GM21529 (cell line): ENCODE data around the gene NR2F1-AS1.

ENCODE experiments used
- ATAC-seq: cut with Tn5 transposase; IDR thresholded peaks from one replicate; pipeline ENCODE4 v1.9.1; 2021; ENCODE audit not compliant: unreplicated experiment

The NR2F1-AS1 gene

GRCh38 chr5:93578813-93579691, 2.0 kb downstream of the NR2F1-AS1 start:
- no peak for ATAC-seq

DNA sequence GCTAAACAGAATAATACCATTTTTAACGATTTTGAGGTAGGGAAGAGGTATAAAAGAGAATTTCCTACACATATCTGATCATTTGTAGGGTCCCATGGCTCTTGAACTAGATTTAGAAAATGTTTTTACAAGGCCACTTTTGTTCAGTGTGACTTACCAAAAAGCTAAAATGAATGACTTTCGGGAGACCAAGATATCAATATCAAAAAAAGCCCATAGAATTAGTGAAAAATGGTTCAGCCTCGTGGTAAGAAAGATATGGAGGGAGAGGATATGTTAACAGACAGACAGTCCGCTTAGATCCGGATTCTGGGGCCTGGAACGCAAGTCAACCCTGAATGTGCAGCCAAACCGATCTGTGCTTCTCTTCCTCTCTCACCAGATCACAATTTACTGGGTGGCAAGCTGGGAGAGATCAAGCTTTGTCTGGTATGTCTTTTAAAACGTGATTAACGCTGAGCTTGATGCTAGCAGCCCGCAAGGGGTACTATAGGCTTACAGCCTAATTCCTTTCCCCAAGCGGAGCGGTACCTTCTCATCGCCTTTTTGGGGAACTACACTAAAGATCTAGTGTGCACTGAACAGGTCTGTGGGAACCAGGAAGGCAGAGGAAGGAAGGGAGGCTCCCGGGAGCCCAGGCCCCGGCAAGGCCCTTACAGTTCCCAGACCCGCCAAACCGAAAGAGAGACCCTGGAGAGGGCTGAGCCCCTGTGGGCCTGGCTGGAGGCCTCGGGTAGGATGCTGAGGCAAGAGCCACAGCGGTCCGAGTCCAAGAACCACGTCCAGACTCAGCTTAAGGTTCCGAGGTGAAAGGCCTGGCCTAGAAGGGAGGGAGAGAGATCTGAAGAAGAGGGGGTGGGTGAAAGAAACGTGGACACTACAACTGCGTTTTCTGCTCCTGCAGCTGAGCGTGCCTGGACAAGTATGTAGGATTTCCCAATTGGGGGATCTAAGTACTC, 2.9 kb downstream of the NR2F1-AS1 start:
- no peak for ATAC-seq

DNA sequence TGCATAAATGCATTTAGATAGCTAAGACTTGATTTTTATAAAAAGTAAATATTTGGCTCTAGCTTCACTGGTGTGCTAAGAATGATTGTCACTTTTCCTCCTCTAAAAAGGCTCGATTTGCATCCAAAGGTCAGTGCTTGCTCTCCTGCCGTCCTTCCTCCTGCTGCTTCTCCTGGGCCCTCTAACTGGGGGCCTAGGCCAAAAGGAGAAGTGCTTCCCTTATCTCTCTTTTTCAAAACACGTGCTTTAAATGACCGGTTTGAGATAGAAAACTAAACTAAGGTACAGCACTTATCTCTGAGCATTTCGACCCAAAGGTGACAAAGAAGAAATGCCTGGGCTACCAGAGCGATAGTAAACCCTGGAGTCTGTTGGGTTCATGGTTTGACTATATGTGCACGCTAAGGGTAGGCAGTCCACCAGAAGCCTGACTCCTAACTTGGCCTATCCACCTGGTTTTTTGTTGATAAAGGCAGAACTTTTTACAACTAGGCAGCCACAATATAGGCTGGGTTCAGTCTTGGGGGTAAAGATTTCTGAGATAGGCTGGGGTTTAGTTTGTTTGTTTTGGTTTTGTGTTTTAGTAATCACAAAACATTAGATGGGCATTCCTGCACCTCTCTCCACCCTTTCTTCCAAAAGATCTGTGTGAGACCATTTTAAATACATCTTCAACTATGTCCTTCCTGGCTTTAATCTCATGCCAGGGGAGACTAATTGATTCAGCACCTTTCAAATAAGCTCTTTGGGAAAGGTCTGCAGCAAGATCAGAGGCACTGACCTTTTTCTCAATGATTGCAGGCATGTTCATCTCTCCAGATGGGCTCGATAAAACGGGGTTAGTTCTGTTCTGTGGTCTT, 3.8 kb downstream of the NR2F1-AS1 start:
- ATAC-seq = no peak

GRCh38 chr5:93575461-93576414, 5.3 kb downstream of the NR2F1-AS1 start:
- no peak for ATAC-seq

- no peak for ATAC-seq
Observed at GRCh38 chr5:93574491-93575305, 6.3 kb downstream of the NR2F1-AS1 start.

DNA sequence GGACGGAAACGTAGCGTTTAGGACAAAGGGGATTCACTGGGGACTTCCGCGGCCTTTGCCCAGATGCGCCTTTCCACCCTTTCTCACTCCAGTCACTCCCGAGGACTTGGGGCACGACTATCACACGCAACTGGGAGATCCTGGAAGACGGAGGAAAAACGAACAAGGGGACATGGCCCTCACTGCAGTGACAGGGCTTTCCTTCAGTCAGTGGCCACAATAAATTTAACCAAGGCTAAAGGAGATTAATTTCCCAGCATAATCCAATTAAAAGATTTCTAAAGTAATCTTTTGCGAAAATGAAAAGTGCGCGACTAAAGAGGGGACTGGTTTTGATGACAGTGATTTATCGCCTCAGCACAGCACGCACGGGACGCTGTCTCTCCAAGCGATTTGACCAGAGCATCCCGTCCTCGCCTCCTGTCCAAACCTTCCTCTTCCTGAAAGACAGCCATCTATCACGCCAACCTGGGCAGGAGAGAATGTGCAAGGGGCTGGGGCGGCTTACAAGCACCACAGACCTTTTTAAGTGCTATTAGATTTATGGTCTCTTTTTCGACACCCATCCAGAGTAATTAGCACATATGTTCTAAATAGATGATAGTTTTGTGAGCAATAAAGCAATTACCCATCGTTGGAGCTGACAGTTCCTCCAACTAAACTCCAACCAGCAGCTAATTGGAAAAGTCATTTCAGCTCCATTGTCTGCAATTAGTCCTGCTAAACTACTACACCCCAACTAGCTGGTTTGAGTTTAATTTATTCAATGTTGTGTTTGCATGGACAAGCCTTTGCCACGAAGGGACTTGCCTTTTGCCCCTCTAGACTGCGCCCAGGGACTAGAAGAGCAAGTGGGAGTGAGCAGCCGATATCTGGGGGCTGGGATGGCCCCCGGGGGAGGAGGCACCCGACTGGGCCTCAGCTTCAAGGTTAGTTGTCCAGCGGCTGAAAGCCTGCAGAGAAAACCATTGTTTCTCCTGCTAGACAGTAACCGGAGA, 7.4 kb downstream of the NR2F1-AS1 start:
- ATAC-seq = no peak

- no peak for ATAC-seq
Observed at GRCh38 chr5:93572608-93573353, 8.2 kb downstream of the NR2F1-AS1 start.

GRCh38 chr5:93572101-93572607, 8.9 kb downstream of the NR2F1-AS1 start:
- ATAC-seq = no peak

- ATAC-seq = no peak
Observed at GRCh38 chr5:93571114-93571949, 9.7 kb downstream of the NR2F1-AS1 start.

GRCh38 chr5:93570294-93571113, 10.5 kb downstream of the NR2F1-AS1 start:
- ATAC-seq = no peak

- no peak for ATAC-seq
Observed at GRCh38 chr5:93569300-93570160, 11.5 kb downstream of the NR2F1-AS1 start.

DNA sequence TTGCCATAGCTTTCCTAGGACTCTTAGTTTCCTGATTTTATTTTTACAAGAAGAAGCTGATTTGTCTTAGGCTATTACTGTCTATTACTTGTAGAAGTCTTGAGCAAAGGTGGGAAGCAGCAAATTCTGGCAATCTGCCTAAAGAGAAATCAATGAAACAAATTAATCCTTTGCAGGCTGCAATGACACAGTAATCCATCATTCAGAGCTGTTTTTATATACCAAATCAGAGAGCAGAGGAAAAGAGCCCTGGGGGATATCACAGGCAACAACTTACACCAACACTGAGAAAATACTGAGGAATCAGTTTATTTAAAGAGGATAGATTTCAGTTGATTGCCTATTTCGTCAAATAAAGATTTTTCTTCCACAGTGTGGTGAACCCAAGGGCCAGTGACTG, 13.6 kb downstream of the NR2F1-AS1 start:
- ATAC-seq = no peak

GRCh38 chr5:93566091-93566490, 14.9 kb downstream of the NR2F1-AS1 start:
- ATAC-seq = no peak

- no peak for ATAC-seq
Observed at GRCh38 chr5:93557021-93557604, 23.9 kb downstream of the NR2F1-AS1 start.
